Measurements from ENCODE around the gene TPH1. TPM values are rescaled to one million over a fixed set of nuclear protein-coding genes. Genes with fewer than 3 reads are reported as not detected.

TPH1 gene
- total and polyA plus RNA-seq, 9 of the 15 experiments (the other 6 are each of a cell fraction or from before 2014, with no cell fraction given), result 0.04 to 0.29 (median 0.17) TPM

DNA sequence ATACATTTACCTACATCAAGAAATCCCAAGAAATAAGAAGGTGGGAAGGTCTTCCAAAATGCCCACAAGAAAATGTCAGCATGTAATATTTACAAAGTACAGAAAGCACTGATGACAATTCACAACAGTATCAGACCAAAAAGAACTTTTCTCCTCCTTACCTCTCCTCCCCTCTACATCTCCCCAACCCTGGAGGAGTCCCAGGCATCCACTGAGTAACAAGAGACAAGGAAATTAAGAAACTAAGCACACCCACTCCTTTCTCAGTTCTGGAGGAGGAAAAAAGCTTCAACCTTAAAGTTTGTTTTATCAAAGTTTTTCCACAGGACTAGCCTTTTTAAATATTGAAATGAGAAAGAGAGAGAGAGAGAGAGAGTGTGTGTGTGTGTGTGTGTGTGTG lies 31.2 kb downstream of the TPH1 start:
- POLR2A ChIA-PET, result no interaction called here
- TF ChIP-seq ZNF583 (CRISPR knock-in tag; IDR thresholded peaks at IDR 0.05) (no peak), NCOA1 (IDR thresholded peaks at IDR 0.05; ENCODE audit: low read depth) (no peak), SOX6 (IDR thresholded peaks at IDR 0.05) (no peak), POLR2G (IDR thresholded peaks at IDR 0.05; ENCODE audit: low read depth, low read length) (no peak), CBX2 (IDR thresholded peaks at IDR 0.05; ENCODE audit: insufficient read depth, low read length, poor library complexity, severe bottlenecking) (no peak), KDM4B (IDR thresholded peaks at IDR 0.05; ENCODE audit: borderline replicate concordance in 2 of 2, low read depth in 1 of 2) (no peak), HOXB6 (CRISPR knock-in tag; IDR thresholded peaks at IDR 0.05; ENCODE audit: borderline replicate concordance) (no peak), PRPF4 (IDR thresholded peaks at IDR 0.05; ENCODE audit: insufficient read depth, low read depth, low read length, poor library complexity, severe bottlenecking) (no peak), FIP1L1 (IDR thresholded peaks at IDR 0.05; ENCODE audit: low read depth, low read length, poor library complexity, severe bottlenecking) (no peak), SRSF9 (IDR thresholded peaks at IDR 0.05; ENCODE audit: borderline replicate concordance, low read depth, low read length) (no peak), KDM5B (IDR thresholded peaks at IDR 0.05; ENCODE audit: insufficient replicate concordance, low read depth, low read length) (no peak), ZNF57 (CRISPR knock-in tag; IDR thresholded peaks at IDR 0.05) (no peak), RBFOX2 (IDR thresholded peaks at IDR 0.05; ENCODE audit: low read depth, low read length) (no peak)
- TF ChIP-seq, protein P1, sequence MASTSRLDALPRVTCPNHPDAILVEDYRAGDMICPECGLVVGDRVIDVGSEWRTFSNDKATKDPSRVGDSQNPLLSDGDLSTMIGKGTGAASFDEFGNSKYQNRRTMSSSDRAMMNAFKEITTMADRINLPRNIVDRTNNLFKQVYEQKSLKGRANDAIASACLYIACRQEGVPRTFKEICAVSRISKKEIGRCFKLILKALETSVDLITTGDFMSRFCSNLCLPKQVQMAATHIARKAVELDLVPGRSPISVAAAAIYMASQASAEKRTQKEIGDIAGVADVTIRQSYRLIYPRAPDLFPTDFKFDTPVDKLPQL (IDR thresholded peaks at IDR 0.05; ENCODE audit: extremely low read depth, insufficient read length), result no peak
- TF ChIP-seq, protein P2, sequence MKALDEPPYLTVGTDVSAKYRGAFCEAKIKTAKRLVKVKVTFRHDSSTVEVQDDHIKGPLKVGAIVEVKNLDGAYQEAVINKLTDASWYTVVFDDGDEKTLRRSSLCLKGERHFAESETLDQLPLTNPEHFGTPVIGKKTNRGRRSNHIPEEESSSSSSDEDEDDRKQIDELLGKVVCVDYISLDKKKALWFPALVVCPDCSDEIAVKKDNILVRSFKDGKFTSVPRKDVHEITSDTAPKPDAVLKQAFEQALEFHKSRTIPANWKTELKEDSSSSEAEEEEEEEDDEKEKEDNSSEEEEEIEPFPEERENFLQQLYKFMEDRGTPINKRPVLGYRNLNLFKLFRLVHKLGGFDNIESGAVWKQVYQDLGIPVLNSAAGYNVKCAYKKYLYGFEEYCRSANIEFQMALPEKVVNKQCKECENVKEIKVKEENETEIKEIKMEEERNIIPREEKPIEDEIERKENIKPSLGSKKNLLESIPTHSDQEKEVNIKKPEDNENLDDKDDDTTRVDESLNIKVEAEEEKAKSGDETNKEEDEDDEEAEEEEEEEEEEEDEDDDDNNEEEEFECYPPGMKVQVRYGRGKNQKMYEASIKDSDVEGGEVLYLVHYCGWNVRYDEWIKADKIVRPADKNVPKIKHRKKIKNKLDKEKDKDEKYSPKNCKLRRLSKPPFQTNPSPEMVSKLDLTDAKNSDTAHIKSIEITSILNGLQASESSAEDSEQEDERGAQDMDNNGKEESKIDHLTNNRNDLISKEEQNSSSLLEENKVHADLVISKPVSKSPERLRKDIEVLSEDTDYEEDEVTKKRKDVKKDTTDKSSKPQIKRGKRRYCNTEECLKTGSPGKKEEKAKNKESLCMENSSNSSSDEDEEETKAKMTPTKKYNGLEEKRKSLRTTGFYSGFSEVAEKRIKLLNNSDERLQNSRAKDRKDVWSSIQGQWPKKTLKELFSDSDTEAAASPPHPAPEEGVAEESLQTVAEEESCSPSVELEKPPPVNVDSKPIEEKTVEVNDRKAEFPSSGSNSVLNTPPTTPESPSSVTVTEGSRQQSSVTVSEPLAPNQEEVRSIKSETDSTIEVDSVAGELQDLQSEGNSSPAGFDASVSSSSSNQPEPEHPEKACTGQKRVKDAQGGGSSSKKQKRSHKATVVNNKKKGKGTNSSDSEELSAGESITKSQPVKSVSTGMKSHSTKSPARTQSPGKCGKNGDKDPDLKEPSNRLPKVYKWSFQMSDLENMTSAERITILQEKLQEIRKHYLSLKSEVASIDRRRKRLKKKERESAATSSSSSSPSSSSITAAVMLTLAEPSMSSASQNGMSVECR (CRISPR knock-in tag; IDR thresholded peaks at IDR 0.05), result no peak
- TF ChIP-seq, protein P3, sequence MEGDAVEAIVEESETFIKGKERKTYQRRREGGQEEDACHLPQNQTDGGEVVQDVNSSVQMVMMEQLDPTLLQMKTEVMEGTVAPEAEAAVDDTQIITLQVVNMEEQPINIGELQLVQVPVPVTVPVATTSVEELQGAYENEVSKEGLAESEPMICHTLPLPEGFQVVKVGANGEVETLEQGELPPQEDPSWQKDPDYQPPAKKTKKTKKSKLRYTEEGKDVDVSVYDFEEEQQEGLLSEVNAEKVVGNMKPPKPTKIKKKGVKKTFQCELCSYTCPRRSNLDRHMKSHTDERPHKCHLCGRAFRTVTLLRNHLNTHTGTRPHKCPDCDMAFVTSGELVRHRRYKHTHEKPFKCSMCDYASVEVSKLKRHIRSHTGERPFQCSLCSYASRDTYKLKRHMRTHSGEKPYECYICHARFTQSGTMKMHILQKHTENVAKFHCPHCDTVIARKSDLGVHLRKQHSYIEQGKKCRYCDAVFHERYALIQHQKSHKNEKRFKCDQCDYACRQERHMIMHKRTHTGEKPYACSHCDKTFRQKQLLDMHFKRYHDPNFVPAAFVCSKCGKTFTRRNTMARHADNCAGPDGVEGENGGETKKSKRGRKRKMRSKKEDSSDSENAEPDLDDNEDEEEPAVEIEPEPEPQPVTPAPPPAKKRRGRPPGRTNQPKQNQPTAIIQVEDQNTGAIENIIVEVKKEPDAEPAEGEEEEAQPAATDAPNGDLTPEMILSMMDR (IDR thresholded peaks at IDR 0.05 in 2 of 3, conservative IDR thresholded peaks at IDR 0.05 in 1 of 3; ENCODE audit: insufficient read depth in 2 of 3, low read depth in 1 of 3, low read length in 3 of 3), result no peak

More for the DNA sequence above, 31.2 kb downstream of the TPH1 start:
- Histone ChIP-seq H3K27ac (ENCODE audit: extremely low read depth, low read depth, low read length) (no peak overlapping the region), H3K4me3 (no peak overlapping the region), H3K4me2 (ENCODE audit: insufficient read depth, low read length) (no peak overlapping the region), H3K27me3 (ENCODE audit: control insufficient read depth in 2 of 2, insufficient read depth in 2 of 2, low read length in 2 of 2) (peaks cover 0 to 7% of the 10 kb centered on the region in 2 experiments; a peak in 3 of 5 replicates), H3K79me2 (ENCODE audit: control insufficient read depth, insufficient read depth, low read length) (peaks cover 20% of the 10 kb centered on the region; the same call in 2 of the 3 replicates), H3K4me1 (replicated peaks in 1 of 2; ENCODE audit: control insufficient read depth in 2 of 2, insufficient read depth in 2 of 2, low read length in 2 of 2) (peaks cover 13 to 28% of the 10 kb centered on the region in 2 experiments; a peak in 4 of 5 replicates), H3K9ac (ENCODE audit: insufficient read depth in 1 of 2, low read depth in 2 of 2, low read length in 2 of 2) (no peak overlapping the region), H3K9me3 (replicated peaks; ENCODE audit: control insufficient read depth, insufficient read depth, low read depth, low read length) (no peaks in the 10 kb centered on the region), H4K20me1 (replicated peaks; ENCODE audit: control insufficient read depth, insufficient read depth, low read length) (no peaks in the 10 kb centered on the region), H3K9me1 (ENCODE audit: control insufficient read depth, insufficient read depth, low read length) (no peaks in the 10 kb centered on the region), H3K36me3 (ENCODE audit: control insufficient read depth, insufficient read depth, low read length) (no peaks in the 10 kb centered on the region), H2AFZ (ENCODE audit: low read depth, low read length) (no peak overlapping the region)
- no peak for FAIRE-seq
- in situ Hi-C loops (cut with MboI), result no loop called here
- ATAC-seq, result no peak
- no peak for DNase-seq (ENCODE audit: extremely low read depth in 1 of 4, low spot score in 3 of 4)
- CTCF ChIA-PET (ENCODE audit: low intra/inter-chr PET ratio), result no interaction called here
- intact Hi-C loops (cut with micrococcal nuclease), result loop anchor here (5.0 kb wide), 1 partner anchor 92 kb away; the partner anchor contains the start of gene SAAL1
- no TSS peak for BruUV-seq (replicated peaks)
